ENCODE results near the gene SLC11A2.

GRCh38 chr12:51019927-51020326 lies 6.3 kb downstream of the SLC11A2 start:
- TF ChIP-seq CTCF (conservative IDR thresholded peaks at IDR 0.05 in 1 of 2, IDR thresholded peaks at IDR 0.05 in 1 of 2; ENCODE audit: extremely low read depth in 1 of 2, insufficient read depth in 1 of 2, low read depth in 1 of 2, low read length in 2 of 2): no peak
- no peak for TF ChIP-seq EZH2 (IDR thresholded peaks at IDR 0.05; ENCODE audit: borderline replicate concordance, low read length)

Data from mammary epithelial cell (primary cell).